CD4-positive, alpha-beta T cell treated with Interleukin-21 for 1 hour (primary cell): ENCODE measurements around the gene NFATC4.

Experiments used
- DNase-seq: peaks from one replicate; pipeline ENCODE4 v3.0.0-alpha.2; 2020

The NFATC4 gene

DNA sequence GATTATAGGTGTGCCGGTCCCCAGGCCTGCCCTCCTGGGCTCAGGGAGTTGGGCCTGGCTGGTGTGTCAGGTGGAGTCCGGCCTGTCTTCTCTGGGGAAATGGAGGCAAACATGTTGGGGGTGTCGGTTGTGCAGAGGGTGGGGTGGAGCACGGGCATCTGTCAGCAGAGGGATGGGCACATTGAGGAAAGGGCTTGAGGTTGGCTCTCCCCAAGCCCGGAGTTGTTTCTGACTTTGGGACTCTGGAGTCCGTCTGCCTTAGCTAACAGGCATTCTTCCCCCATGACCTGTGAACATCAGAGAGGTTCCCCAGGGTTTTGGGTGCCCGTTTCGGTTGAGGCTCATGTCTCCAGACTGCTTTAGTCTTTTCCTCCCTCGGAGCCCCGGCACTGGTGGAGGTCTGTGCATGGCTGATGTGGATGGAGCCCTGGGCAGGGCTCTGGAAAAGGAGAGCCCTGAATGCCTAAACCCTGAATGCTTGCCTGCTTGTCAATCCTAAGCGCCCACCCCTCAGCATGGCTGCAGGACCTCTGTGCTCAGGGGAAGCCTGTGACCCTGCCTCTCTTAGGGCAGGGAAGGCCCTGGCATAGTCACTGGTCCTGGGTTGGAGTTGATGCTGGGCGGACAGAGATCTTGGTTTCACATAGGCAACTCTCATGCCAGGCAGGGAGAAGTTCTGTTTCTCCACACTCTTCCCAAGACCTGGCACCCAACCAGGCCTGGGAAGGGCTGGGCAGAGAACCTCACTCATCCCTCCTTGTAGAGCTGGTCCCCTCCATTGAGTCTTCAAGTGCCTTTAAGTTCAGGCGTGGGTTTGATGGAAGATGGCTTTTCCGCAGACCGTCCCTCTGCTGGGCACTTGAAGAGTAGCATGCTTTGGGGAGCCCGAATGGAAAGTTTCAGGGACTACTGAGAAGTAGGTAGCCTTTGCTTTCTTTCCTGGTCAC is 43.7 kb downstream of the NFATC4 start:
- DNase-seq, result peak; percentile 50

DNA sequence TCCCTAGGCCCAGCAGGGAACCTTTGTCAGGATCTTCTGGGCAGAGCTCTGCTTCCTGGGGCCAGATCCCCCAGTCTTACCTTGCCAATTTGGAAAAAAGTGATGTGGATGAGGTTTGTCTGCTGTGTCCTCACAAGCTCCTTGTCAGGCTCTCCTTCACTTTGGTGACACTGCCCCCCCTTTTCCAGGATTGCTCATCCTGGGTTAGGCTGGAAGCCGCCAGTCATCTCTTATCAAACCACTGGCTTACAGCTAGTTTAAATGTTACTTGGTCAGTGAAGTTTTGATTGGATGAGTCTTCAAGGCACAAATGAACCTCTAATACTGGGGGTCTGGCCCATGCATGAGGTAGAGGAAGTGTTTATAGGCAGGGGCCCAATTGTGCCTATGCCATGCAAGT is 46.1 kb downstream of the NFATC4 start:
- DNase-seq, result no peak

DNA sequence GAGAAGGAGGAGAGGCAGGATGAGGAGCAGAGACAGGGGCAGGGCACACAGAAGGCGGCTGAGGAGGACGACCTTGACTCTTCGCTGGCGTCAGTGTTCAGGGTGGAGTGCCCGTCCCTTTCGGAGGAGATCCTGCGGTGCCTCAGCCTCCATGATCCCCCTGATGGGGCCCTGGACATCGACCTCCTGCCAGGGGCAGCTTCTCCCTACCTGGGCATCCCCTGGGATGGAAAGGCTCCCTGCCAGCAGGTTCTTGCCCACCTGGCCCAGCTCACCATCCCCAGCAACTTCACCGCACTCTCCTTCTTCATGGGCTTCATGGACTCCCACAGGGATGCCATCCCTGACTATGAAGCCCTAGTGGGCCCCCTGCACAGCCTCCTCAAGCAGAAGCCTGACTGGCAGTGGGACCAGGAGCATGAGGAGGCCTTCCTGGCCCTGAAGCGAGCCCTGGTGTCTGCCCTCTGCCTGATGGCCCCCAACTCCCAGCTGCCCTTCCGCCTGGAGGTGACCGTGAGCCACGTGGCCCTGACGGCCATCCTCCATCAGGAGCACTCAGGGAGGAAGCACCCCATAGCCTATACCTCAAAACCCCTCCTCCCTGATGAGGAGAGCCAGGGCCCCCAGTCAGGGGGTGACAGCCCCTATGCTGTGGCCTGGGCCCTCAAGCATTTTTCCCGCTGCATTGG is 46.9 kb downstream of the NFATC4 start:
- DNase-seq, result no peak

DNA sequence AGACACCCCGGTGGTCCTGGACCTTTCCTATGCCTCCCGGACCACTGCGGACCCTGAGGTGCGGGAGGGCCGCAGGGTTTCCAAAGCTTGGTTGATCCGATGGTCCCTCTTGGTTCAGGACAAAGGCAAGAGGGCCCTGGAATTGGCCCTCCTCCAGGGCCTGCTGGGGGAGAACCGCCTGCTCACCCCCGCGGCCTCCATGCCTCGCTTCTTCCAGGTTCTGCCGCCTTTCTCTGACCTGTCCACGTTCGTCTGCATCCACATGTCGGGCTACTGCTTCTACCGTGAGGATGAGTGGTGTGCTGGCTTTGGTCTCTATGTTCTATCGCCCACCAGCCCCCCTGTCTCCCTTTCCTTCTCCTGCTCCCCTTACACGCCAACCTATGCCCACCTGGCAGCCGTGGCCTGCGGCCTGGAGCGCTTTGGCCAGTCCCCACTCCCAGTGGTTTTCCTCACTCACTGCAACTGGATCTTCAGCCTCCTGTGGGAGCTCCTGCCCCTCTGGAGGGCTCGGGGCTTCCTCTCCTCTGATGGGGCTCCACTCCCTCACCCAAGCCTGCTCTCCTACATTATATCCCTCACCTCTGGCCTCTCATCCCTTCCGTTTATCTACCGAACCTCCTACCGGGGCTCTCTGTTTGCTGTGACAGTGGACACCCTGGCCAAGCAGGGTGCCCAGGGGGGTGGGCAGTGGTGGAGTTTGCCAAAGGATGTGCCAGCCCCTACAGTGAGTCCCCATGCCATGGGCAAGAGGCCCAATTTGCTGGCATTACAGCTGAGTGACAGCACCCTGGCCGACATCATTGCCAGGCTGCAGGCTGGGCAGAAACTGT is 47.7 kb downstream of the NFATC4 start:
- no peak for DNase-seq

DNA sequence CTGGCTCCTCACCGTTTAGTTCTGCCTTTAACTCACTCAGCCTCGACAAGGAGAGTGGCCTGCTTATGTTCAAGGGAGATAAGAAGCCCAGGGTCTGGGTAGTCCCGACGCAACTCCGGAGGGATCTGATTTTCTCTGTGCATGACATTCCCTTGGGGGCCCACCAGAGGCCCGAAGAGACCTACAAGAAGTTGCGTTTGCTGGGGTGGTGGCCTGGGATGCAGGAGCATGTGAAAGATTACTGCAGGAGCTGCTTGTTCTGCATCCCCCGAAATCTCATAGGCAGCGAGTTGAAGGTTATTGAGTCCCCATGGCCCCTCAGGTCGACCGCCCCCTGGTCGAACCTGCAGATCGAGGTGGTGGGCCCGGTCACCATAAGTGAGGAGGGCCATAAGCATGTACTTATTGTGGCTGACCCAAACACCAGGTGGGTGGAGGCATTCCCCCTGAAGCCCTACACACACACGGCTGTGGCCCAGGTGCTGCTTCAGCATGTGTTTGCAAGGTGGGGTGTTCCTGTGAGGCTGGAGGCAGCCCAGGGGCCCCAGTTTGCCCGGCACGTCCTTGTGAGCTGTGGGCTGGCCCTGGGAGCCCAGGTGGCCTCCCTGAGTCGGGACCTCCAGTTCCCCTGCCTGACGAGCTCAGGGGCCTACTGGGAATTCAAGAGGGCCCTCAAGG is 48.4 kb downstream of the NFATC4 start:
- no peak for DNase-seq

DNA sequence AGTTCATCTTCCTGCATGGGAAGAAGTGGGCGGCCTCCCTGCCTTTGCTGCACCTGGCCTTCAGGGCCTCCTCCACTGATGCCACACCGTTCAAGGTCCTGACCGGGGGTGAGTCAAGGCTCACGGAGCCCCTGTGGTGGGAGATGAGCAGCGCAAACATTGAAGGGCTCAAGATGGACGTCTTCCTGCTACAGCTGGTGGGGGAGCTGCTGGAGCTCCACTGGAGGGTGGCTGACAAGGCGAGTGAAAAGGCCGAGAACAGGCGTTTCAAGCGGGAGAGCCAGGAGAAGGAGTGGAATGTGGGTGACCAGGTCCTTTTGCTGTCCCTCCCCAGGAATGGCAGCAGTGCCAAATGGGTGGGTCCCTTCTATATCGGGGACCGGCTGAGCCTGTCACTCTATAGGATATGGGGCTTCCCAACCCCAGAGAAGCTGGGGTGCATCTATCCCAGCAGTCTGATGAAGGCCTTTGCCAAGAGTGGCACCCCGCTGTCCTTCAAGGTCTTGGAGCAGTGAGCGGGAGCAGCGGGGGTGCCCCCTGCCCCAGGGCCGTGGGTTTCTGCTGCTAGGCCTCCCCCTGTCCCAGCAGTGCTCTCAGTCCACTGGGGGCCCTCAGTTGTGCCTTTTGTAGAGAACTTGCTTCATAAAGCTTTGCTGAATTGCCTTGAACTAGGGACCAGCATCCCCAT is 49.1 kb downstream of the NFATC4 start:
- DNase-seq, result no peak

DNA sequence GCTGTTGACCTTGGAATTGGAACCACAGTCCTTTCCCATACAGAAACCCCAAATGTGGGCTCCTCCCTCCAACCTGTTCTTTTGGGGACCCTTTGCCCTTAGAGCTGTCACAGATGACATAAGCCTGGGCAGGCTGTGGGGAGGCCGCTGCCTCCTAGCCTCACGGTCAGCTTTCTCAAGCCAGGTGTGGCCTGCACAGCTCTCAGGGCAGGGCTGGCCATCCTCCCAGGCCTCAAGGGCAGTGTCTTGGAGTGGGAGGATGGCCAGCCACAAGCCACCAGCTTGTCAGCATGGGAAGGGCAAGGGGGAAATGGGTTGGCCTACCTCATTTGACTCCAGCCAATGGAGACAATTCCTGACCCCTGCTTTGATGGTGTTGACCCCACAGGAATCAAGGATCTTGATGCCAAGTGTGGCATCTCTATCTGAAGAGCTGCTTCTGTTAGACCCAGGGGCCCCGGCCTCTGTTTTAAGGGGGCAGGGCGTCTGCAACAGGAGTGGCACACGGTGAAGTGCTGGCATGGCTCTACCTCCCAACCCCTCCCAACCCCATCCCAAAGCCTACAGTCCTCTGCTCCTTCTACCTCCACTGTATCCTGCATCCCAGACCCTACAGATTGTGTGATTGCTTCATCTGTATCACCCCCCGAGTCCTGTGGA is 50.0 kb downstream of the NFATC4 start:
- DNase-seq, result no peak

DNA sequence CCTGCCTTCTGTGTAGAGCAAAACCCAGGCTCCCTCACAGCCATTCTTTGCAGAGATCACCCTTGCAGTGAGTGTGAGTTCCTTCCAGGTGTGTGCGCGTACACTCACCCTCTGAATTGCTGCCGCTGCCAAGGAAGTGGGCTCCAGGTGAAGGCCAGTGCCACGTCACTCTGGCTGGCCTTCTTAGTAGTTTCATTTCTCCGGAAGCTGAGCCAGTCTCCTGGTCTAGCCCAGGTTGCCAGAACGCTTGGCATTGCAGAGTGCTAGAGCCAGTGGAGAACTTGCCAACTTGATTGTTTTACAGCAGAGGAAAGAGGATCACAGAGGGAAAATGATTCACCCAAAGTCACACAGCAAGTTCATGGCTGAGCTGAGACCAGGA is 50.5 kb downstream of the NFATC4 start:
- DNase-seq, result no peak

DNA sequence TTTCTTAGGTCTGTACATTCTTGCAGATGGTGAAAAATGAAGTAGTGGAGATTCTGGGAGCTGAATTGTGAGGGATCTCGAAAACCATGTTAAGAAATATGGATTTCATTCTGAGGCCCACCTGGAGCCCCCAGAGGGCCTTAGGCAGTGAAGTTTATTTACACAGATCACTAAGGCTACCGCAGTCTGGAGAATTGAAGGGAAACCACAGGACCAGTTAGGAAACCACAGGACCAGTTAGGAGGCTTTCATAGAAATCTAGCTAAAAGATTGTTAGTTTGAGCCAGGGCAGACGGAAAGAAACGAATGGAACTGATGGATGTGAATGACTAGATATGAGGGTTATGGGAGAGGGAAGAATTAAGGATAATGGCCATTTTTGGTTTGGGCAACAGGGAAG is 54.3 kb downstream of the NFATC4 start:
- peak; percentile 30 for DNase-seq

DNA sequence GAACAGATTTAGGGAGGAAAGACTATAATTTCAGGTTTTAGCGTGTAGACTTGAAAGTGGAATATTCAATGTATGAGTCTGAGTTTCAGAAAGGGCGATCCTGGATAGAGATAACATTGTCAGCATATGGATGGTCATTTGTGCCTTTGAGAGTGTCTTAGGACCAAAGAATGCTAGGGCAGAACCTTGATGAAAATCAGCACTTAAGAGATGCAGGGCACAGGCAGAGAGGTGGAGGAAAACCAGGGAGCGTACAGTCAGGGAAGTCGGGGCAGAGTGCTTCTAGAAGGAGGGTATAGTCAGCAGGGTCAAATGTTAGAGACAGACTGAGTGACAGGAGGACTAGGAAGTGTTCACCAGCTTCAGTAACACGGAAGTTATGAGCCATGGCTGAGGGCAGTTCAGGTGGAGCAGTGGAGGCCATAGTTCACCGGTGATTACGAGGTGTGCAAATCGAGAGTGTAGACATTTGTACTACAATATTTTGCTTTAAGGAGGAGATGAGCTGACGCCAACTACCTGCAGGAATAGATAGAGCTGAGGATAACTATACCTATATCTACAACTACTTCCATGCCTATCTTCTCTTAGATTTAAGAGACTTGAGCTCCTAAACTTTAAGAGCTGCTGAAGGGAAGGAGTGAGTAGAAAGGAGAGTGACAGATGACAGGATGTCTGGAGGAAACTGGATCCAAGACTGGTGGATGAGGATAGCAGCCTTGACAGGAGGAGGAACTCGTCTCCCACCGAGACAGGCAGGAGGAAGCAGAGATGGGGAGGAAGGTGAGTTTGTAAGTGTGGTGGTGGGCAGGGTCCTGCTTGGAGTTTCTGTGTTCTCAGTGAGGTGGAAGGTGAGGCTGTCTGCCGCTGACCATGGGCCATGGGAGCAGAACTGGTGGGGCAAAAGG is 55.0 kb downstream of the NFATC4 start:
- DNase-seq, result no peak

DNA sequence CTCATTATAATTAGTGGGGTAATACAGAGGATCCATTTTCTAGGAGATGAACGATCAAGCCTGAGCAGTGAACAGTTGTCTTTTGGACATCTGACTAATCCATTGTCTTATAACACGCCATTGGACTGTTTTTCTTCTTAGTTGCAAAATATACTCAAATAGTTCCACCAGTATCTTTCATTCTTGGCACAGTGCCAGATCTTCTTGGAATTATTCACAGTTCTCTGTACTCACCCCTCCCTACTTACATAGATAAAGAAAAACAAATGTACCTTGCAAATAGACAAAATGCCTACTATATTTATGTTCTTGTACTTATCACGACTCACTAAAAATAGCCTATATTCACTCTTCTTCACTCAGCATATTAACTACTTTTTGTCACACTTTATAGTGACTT is 57.7 kb downstream of the NFATC4 start:
- peak; percentile 46 for DNase-seq

DNA sequence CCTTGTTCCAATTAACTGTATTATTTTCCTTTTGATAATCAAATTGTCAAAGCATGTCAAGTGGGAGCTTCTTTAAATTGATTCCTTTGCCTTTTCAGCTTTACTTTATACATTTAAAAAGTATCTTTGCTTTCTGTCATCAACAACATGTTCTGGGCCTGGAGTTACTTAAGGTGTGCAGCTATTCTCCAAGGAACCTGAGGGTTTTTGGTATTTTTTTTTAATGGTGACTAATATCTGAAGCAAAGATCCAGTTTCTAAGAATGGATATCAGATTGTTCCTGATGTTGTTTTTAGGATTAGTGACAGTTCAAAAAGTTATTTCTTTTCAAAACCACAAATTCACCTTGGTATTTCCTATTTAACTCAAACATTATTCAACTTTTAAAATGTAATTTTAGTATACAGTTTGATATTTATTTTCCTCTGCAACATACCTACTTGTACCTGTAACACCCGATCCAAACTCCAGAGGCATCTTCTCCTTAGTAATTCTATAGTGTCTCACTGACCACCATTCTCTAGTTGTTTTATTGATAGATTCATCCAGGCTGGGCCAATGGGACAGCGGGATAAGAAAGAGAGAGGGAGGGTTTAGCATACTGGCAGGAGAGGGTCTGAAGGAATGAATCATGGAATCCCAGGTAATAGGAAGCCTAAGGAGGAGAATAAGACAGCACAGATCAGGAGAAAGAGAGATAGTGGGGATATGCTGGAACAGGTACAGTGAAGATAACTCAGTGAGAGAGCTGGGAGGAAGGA is 58.3 kb downstream of the NFATC4 start:
- no peak for DNase-seq

DNA sequence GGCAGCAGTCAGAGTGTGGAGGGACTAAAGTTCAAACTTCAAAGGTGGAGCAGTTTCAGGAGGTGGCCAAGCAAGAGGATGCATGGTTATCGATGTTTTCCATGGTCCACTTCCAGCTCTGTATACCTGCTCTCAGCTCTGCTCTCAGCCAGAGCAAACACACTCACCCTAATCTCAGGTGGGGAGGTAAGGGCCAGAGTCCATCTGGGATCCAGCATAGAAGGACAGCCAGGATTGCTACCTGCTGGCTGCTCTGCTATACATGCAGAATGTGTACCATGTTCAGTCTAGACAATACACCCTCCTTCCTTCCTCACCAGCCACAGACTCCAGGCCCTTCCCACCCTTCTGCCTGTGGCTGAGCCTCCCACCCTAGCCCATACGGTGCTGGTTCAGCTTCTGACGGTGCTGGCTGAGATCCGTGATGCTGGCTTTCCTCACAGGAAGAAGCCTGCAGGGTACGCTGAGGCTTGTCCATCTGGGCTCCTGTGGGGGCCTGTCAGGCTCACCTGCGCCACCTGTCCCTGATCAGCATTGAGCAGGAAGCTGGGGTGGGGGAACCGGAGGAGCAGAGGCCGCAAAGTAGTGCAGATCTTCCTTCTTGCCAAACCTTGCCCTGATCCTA is 59.0 kb downstream of the NFATC4 start:
- DNase-seq, result peak; percentile 29

DNA sequence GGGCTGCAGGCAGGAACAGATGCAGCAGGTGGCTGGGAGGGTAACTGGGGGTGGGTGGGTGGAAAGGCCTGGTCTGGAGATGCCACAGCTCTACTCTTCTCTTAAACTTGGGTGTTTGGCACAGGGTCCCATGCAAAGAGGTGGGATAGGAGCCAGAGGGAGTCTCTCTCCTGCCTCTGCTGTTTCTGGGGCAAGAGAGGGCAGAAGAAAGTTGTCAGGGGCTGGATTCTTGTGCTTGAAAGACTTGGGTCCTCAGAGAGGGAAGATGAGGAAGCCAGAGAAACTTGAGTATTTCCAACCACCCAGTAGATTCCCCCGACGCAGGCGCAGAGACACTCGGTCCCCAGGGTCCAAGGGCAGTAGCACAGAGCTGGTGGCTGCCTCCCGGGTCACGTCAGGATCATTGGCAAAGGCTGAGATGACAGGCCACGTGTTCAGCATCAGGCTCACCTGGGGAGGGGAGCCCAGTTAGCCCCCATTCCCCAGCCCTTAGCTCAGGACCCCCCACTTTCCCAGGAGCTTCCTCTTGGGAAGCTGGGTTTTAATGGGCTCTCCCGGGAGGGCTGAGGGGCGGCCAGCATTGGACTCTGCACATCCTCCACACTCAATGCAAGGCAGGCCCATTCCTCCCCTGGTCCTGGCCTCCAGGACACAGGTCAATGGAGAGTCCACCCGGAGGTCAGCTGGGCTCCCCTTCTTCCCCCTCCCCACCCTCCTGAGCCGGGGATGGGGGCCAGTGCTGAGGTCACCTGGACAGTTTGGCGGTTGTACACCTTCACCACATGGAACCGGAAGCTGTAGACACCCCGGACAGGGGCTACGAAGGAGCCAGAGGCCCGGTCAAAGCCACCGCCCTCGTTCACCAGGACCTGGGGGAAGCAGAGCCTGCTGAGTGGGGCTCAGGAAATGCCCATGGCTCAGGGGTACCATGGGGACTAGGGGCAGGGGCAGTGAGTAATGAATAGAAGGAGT is 59.8 kb downstream of the NFATC4 start:
- DNase-seq, result no peak

DNA sequence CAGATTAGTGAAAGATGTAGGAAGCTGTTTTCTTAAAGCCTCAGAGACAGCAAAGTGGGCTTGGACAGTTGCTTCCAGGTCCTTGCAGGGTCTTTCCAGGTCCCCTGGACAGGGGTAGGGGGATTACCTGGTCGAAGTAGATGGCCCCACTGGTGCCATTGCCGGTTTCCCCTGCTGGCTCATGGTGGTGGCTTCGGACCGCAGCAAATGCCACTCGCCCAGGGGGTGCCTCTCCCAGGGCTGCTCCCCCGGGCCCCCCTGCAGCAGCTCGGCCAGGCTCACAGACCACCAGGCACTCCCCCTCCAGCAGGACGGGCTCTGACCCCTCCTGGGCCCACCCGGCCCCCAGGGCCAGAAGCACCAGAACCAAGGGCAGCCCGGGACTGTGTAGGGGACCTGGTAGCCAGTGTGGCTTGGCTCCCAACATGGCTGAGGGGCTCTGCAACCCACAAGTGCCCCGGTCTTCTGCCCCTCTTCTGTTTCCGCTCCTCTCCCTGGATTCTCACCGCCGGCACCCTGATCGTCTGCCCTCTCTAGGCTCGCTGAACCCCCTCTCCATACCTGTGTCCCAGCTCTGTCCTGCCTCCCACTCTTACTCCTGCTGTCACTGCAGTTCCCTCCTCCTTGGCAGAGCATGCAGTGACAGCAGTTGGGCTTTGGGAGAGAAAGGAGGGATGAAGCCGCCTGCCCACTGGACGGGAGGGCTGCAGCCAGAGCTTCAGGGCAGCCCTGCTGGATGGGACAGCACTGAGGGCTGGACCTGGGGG is 60.8 kb downstream of the NFATC4 start:
- DNase-seq, result no peak
